ENCODE results near the gene GOLM1. TPM values are rescaled to one million over a fixed set of nuclear protein-coding genes. Genes with fewer than 3 reads are reported as not detected.

GOLM1 gene
- total and polyA plus RNA-seq, 4 donors, result 7.9 to 28.5 (median 13.2) TPM

- Histone ChIP-seq H3K27me3 (ENCODE audit: control insufficient read depth in 4 of 4, insufficient read depth in 4 of 4, low read length in 3 of 4) (no peaks in the 10 kb centered on the region), H3K4me1 (ENCODE audit: control insufficient read depth in 4 of 4, insufficient read depth in 4 of 4, low read length in 3 of 4) (no peaks in the 10 kb centered on the region), H3K27ac (ENCODE audit: low read depth in 1 of 2, low read length in 2 of 2) (no peak overlapping the region), H3K9me3 (ENCODE audit: control insufficient read depth in 4 of 4, low read length in 3 of 4) (no peaks in the 10 kb centered on the region), H3K4me3 (ENCODE audit: low read depth in 1 of 3, low read length in 3 of 3) (no peak overlapping the region), H3K36me3 (ENCODE audit: control insufficient read depth in 4 of 4, insufficient read depth in 3 of 4, low read depth in 1 of 4, low read length in 3 of 4) (no peaks in the 10 kb centered on the region), H3K9ac (ENCODE audit: low read depth in 1 of 2, low read length in 2 of 2) (no peak overlapping the region)
- no peak for DNase-seq (ENCODE audit: low spot score)
- TF ChIP-seq YY1 (IDR thresholded peaks at IDR 0.05) (no peak), TAF1 (conservative IDR thresholded peaks at IDR 0.05) (no peak), MAX (IDR thresholded peaks at IDR 0.05) (no peak), ZBTB33 (IDR thresholded peaks at IDR 0.05) (no peak), RAD21 (IDR thresholded peaks at IDR 0.05) (no peak), HNF4G (IDR thresholded peaks at IDR 0.05) (no peak), NR2F2 (IDR thresholded peaks at IDR 0.05) (no peak), JUND (IDR thresholded peaks at IDR 0.05) (no peak), EGR1 (IDR thresholded peaks at IDR 0.05; ENCODE audit: low read depth in 2 of 2) (no peak), ATF3 (IDR thresholded peaks at IDR 0.05) (no peak), HNF4A (conservative IDR thresholded peaks at IDR 0.05) (no peak), GABPA (IDR thresholded peaks at IDR 0.05 in 1 of 2, conservative IDR thresholded peaks at IDR 0.05 in 1 of 2) (no peak), CTCF (IDR thresholded peaks at IDR 0.05; ENCODE audit: low read depth, low read length, missing input control) (no peak), RXRA (IDR thresholded peaks at IDR 0.05) (no peak)
- TF ChIP-seq, protein P1, sequence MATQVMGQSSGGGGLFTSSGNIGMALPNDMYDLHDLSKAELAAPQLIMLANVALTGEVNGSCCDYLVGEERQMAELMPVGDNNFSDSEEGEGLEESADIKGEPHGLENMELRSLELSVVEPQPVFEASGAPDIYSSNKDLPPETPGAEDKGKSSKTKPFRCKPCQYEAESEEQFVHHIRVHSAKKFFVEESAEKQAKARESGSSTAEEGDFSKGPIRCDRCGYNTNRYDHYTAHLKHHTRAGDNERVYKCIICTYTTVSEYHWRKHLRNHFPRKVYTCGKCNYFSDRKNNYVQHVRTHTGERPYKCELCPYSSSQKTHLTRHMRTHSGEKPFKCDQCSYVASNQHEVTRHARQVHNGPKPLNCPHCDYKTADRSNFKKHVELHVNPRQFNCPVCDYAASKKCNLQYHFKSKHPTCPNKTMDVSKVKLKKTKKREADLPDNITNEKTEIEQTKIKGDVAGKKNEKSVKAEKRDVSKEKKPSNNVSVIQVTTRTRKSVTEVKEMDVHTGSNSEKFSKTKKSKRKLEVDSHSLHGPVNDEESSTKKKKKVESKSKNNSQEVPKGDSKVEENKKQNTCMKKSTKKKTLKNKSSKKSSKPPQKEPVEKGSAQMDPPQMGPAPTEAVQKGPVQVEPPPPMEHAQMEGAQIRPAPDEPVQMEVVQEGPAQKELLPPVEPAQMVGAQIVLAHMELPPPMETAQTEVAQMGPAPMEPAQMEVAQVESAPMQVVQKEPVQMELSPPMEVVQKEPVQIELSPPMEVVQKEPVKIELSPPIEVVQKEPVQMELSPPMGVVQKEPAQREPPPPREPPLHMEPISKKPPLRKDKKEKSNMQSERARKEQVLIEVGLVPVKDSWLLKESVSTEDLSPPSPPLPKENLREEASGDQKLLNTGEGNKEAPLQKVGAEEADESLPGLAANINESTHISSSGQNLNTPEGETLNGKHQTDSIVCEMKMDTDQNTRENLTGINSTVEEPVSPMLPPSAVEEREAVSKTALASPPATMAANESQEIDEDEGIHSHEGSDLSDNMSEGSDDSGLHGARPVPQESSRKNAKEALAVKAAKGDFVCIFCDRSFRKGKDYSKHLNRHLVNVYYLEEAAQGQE (IDR thresholded peaks at IDR 0.05), result no peak
- 71% methylated on average over 8 of the region's 8 CpGs for WGBS
Measured at GRCh38 chr9:86046930-86047341, 52.4 kb downstream of the GOLM1 start.

DNA sequence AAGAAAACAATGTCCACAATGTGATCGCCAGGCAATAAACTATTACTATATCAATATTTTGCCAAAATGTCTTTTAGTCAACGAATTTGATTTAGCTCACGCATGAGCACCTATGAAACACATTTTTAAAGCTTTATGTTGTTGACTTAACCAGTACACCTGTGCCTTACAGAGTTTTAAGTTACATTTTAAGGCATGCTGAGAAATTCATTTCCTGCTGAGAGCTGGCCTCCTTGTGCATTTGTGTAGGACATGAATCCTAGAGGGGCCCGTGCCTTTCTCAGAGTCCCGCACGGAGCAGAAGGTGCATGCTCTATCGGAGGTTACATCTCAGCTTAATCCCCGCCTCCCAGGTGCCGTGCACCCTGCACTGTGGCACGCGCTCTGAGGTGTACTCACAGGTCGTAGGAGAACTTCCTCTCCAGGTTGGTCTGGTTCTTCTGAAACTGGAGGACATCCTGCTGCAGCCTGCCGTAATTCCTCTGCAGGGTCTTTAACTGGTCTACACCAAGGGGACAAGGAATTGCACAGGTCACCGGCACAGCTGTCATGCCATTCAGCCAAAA, 53.2 kb downstream of the GOLM1 start:
- H3K27me3 ChIP-seq (ENCODE audit: control insufficient read depth in 4 of 4, insufficient read depth in 4 of 4, low read length in 3 of 4), result no peaks in the 10 kb centered on the region
- no peak for DNase-seq (ENCODE audit: low spot score)
- H3K27ac ChIP-seq (ENCODE audit: low read depth in 1 of 2, low read length in 2 of 2), result no peak overlapping the region
- no peaks in the 10 kb centered on the region for H3K4me1 ChIP-seq (ENCODE audit: control insufficient read depth in 4 of 4, insufficient read depth in 4 of 4, low read length in 3 of 4)
- H3K36me3 ChIP-seq (ENCODE audit: control insufficient read depth in 4 of 4, insufficient read depth in 3 of 4, low read depth in 1 of 4, low read length in 3 of 4), result no peaks in the 10 kb centered on the region
- H3K9me3 ChIP-seq (ENCODE audit: control insufficient read depth in 4 of 4, low read length in 3 of 4), result no peaks in the 10 kb centered on the region
- no peak overlapping the region for H3K4me3 ChIP-seq (ENCODE audit: low read depth in 1 of 3, low read length in 3 of 3)
- 89% methylated on average over 14 of the region's 14 CpGs for WGBS
- H3K9ac ChIP-seq (ENCODE audit: low read depth in 1 of 2, low read length in 2 of 2), result no peak overlapping the region
- TF ChIP-seq HNF4G (IDR thresholded peaks at IDR 0.05) (no peak), NR2F2 (IDR thresholded peaks at IDR 0.05) (no peak), JUND (IDR thresholded peaks at IDR 0.05) (no peak), HNF4A (conservative IDR thresholded peaks at IDR 0.05) (no peak), CTCF (IDR thresholded peaks at IDR 0.05; ENCODE audit: low read depth, low read length, missing input control) (no peak), MAX (IDR thresholded peaks at IDR 0.05) (no peak), ZBTB33 (IDR thresholded peaks at IDR 0.05) (no peak), SP1 (IDR thresholded peaks at IDR 0.05) (no peak), EGR1 (IDR thresholded peaks at IDR 0.05; ENCODE audit: low read depth in 2 of 2) (no peak), FOXA1 (IDR thresholded peaks at IDR 0.05) (no peak), RXRA (IDR thresholded peaks at IDR 0.05) (no peak), RAD21 (IDR thresholded peaks at IDR 0.05) (no peak), TAF1 (conservative IDR thresholded peaks at IDR 0.05) (no peak), GABPA (IDR thresholded peaks at IDR 0.05 in 1 of 2, conservative IDR thresholded peaks at IDR 0.05 in 1 of 2) (no peak), ATF3 (IDR thresholded peaks at IDR 0.05) (no peak)
